IMR-90 (cell line): Measurements from ENCODE around the gene ABHD16B. TPM values are rescaled to one million over a fixed set of nuclear protein-coding genes. Genes with fewer than 3 reads are reported as not detected.

Experiments used
- ATAC-seq: fragments of 200-7000 bp; cut with Tn5 transposase; 2 replicates; pipeline ENCODE4 v1.9.1; 2020; ENCODE audit warnings: low read depth, mild to moderate bottlenecking, moderate library complexity
- BruUV-seq: library from RNA; stranded (reverse); fragments of 400-500 nt; replicated peaks from 2 replicates; lab custom pipeline; 2021; lab: Mats Ljungman, UMichigan
- CTCF ChIA-PET: fragments of 300-600 bp; formaldehyde crosslinking; extraction: SDS; loops from one replicate; lab custom pipeline; 2021; ENCODE audit warnings: antibody characterized with exemption; lab: Yijun Ruan, JAX
- POLR2A ChIA-PET: fragments of 300-600 bp; sonication (Branson Sonifier 250); formaldehyde crosslinking; loops from one replicate; lab custom pipeline; 2022; ENCODE audit warnings: antibody characterized with exemption; ENCODE audit not compliant: unreplicated experiment; lab: Charles Lee
- DNase-seq: peaks from one replicate; pipeline ENCODE4 v3.0.0; 2013
- H2AFZ ChIP-seq: replicated peaks from 2 replicates; pipeline ENCODE3; 2013; ENCODE audit warnings: low read length, mild to moderate bottlenecking; ENCODE audit not compliant: poor library complexity
- H2AK5ac ChIP-seq: 2 replicates; pipeline ENCODE4 v1.6.1; 2013; ENCODE audit warnings: low read depth, low read length, inconsistent platforms
- H2AK9ac ChIP-seq: replicated peaks from 2 replicates; pipeline ENCODE3; 2013; ENCODE audit warnings: mild to moderate bottlenecking, low read depth, low read length, moderate library complexity; ENCODE audit not compliant: poor library complexity
- H2BK120ac ChIP-seq: 2 replicates; pipeline ENCODE4 v1.6.1; 2013; ENCODE audit warnings: low read depth, low read length, inconsistent platforms
- H2BK15ac ChIP-seq: 3 replicates; pipeline ENCODE4 v1.6.1; 2013; ENCODE audit warnings: low read depth, low read length, inconsistent platforms
- H2BK20ac ChIP-seq: 2 replicates; pipeline ENCODE4 v1.6.1; 2013; ENCODE audit warnings: low read depth, mild to moderate bottlenecking, inconsistent platforms, low read length, moderate library complexity
- H2BK5ac ChIP-seq: 2 replicates; pipeline ENCODE4 v1.6.1; 2013; ENCODE audit warnings: mild to moderate bottlenecking, low read depth, low read length, inconsistent platforms; ENCODE audit not compliant: poor library complexity, severe bottlenecking
- H3K14ac ChIP-seq: replicated peaks from 2 replicates; pipeline ENCODE4 v1.6.1; 2013; ENCODE audit warnings: low read depth, low read length, inconsistent platforms
- H3K18ac ChIP-seq: 2 replicates; pipeline ENCODE4 v1.6.1; 2013; ENCODE audit warnings: low read depth, low read length, control low read depth
- H3K23ac ChIP-seq: 2 replicates; pipeline ENCODE4 v1.6.1; 2013; ENCODE audit warnings: low read depth, low read length, inconsistent platforms
- H3K27ac ChIP-seq: 2 replicates; pipeline ENCODE4 v1.5.1; 2013; ENCODE audit warnings: mild to moderate bottlenecking, control low read depth, low read length; ENCODE audit not compliant: insufficient read depth
- H3K27me3 ChIP-seq: 2 replicates; pipeline ENCODE4 v1.6.1; 2013; ENCODE audit warnings: low read length; ENCODE audit not compliant: control insufficient read depth, insufficient read depth
- H3K36me3 ChIP-seq: 2 replicates; pipeline ENCODE4 v1.6.1; 2013; ENCODE audit warnings: low read length, mixed read lengths; ENCODE audit not compliant: control insufficient read depth, insufficient read depth
- H3K4ac ChIP-seq: 2 replicates; pipeline ENCODE4 v1.6.1; 2013; ENCODE audit warnings: low read depth, low read length, inconsistent platforms
- H3K4me1 ChIP-seq: 2 replicates; pipeline ENCODE4 v1.6.1; 2013; ENCODE audit warnings: low read length, mixed read lengths; ENCODE audit not compliant: control insufficient read depth, insufficient read depth
- H3K4me2 ChIP-seq: 2 replicates; pipeline ENCODE4 v1.6.1; 2013; ENCODE audit warnings: low read depth, mild to moderate bottlenecking, control low read depth, low read length, moderate library complexity
- H3K4me3 ChIP-seq: 2 replicates; pipeline ENCODE4 v1.5.1; 2013; ENCODE audit warnings: low read depth, mild to moderate bottlenecking, control low read depth, low read length, moderate library complexity; ENCODE audit not compliant: insufficient read depth
- H3K56ac ChIP-seq: 2 replicates; pipeline ENCODE4 v1.6.1; 2013; ENCODE audit warnings: low read length, inconsistent platforms; ENCODE audit not compliant: insufficient read depth; ENCODE audit errors: extremely low read depth
- H3K79me1 ChIP-seq, 2 experiments: 2 replicates each; pipeline ENCODE4 v1.6.1; 2013; ENCODE audit warnings: low read length in 2 of 2, inconsistent platforms in 1 of 2, low read depth in 1 of 2
- H3K9ac ChIP-seq: 2 replicates; pipeline ENCODE4 v1.6.1; 2013; ENCODE audit warnings: low read depth, low read length, control low read depth
- H3K9me1 ChIP-seq: 2 replicates; pipeline ENCODE4 v1.6.1; 2013; ENCODE audit warnings: low read length, inconsistent platforms; ENCODE audit not compliant: insufficient read depth
- H3K9me3 ChIP-seq: 2 replicates; pipeline ENCODE4 v1.6.1; 2013; ENCODE audit warnings: low read length; ENCODE audit not compliant: control insufficient read depth, insufficient read depth
- H4K20me1 ChIP-seq: 2 replicates; pipeline ENCODE4 v1.6.1; 2013; ENCODE audit warnings: low read length, inconsistent platforms; ENCODE audit not compliant: insufficient read depth
- H4K5ac ChIP-seq: 2 replicates; pipeline ENCODE4 v1.6.1; 2013; ENCODE audit warnings: mild to moderate bottlenecking, low read depth, low read length, control low read depth
- H4K8ac ChIP-seq, 2 experiments: 2 replicates each; pipeline ENCODE4 v1.6.1; 2013; ENCODE audit warnings: low read depth in 2 of 2, low read length in 2 of 2, control low read depth in 1 of 2, inconsistent platforms in 1 of 2
- H4K91ac ChIP-seq: 2 replicates; pipeline ENCODE4 v1.6.1; 2013; ENCODE audit warnings: low read depth, low read length, inconsistent platforms; ENCODE audit not compliant: insufficient read depth
- MAZ ChIP-seq: IDR thresholded peaks from 2 replicates; pipeline ENCODE4 v1.6.1; 2012; ENCODE audit warnings: low read depth, mild to moderate bottlenecking, low read length, improper control_type of control experiment, moderate library complexity, borderline replicate concordance
- RCOR1 ChIP-seq: IDR thresholded peaks from 2 replicates; pipeline ENCODE4 v1.6.1; 2012; ENCODE audit warnings: mild to moderate bottlenecking, low read length, improper control_type of control experiment; ENCODE audit not compliant: insufficient replicate concordance
- WGBS, 2 experiments: methylation state at CpG; one replicate each; pipeline versions ENCODE4 v1.1.5 to v1.1.7; 2013; ENCODE audit warnings: missing lambda C conversion rate in 2 of 2; ENCODE audit not compliant: insufficient read length in 1 of 2; ENCODE audit errors: extremely low coverage in 2 of 2; 5-methylcytosine and 5-hydroxymethylcytosine counted together
- dilution Hi-C: fragments of 300-500 bp; cut with HindIII; formaldehyde crosslinking; loops from one replicate; pipeline ENCODE4 v1.14.3; 2018; ENCODE audit warnings: low sequenced_read_pairs; ENCODE audit not compliant: unreplicated experiment
- in situ Hi-C: fragments of 300-500 bp; cut with MboI; formaldehyde crosslinking; loops from 3 replicates; pipeline ENCODE4 v1.14.3; 2019; ENCODE audit warnings: low sequenced_read_pairs, inconsistent platforms, mixed read lengths
- intact Hi-C: fragments of 100-400 bp; cut with micrococcal nuclease; formaldehyde crosslinking; loops from 2 replicates; pipeline ENCODE4 v1.10.0; 2022
- polyA plus RNA-seq, 3 experiments: library from polyadenylated mRNA; depleted of rRNA; stranded (reverse); fragments of >200 nt; gene quantifications; 2 replicates each; pipeline ENCODE4 v1.2.3, GENCODE V29; 2012; ENCODE audit warnings: low replicate concordance in 1 of 3
- total RNA-seq: library from RNA; depleted of rRNA; stranded (reverse); fragments of >200 nt; gene quantifications from 2 replicates; pipeline ENCODE4 v1.2.3, GENCODE V29; 2012
- TF ChIP-seq, protein P1 (sequence below): conservative IDR thresholded peaks from 2 replicates; pipeline ENCODE4 v1.5.1; 2012; ENCODE audit warnings: mild to moderate bottlenecking, low read depth, low read length, improper control_type of control experiment

Gene ABHD16B
- total and polyA plus RNA-seq, 2 of the 4 experiments (the other 2 are of a cell fraction): 0.05 TPM; not detected in 1

DNA sequence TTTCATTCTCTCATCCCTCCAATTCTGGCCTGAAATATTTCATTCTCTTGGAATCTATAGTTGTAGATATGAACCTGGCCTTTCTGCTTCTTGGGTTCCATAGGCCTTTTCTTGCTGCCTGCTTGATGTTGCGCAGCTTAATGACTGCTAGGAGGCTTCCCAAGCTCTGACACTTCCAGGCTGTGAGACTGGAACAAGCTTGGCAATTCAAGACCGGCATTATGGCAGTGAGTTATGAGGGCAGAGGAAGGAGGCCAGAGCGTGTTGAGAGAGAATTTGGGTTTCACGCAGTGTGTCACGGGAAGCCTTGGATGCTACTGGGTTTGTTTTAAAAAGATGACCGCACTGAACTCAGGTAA, 32.7 kb downstream of the ABHD16B start:
- H3K27me3 ChIP-seq: no peaks in the 10 kb centered on the region
- no peak overlapping the region for H3K4me3 ChIP-seq
- H3K9me1 ChIP-seq: peaks cover 22% of the 10 kb centered on the region
- no peak overlapping the region; the same call in 1 of the 2 replicates for H3K27ac ChIP-seq
- peak overlapping the region; percentile 62; the same call in 1 of the 2 replicates for H2AK5ac ChIP-seq
- H2BK15ac ChIP-seq: no peak overlapping the region
- no peak overlapping the region for H3K18ac ChIP-seq
- BruUV-seq: no TSS peak
- H3K4me1 ChIP-seq: peaks cover 21% of the 10 kb centered on the region
- H4K20me1 ChIP-seq: peaks cover 69% of the 10 kb centered on the region
- peaks cover 43% of the 10 kb centered on the region for H3K36me3 ChIP-seq
- TF ChIP-seq RCOR1 (no peak), MAZ (no peak)
- TF ChIP-seq, protein P1, sequence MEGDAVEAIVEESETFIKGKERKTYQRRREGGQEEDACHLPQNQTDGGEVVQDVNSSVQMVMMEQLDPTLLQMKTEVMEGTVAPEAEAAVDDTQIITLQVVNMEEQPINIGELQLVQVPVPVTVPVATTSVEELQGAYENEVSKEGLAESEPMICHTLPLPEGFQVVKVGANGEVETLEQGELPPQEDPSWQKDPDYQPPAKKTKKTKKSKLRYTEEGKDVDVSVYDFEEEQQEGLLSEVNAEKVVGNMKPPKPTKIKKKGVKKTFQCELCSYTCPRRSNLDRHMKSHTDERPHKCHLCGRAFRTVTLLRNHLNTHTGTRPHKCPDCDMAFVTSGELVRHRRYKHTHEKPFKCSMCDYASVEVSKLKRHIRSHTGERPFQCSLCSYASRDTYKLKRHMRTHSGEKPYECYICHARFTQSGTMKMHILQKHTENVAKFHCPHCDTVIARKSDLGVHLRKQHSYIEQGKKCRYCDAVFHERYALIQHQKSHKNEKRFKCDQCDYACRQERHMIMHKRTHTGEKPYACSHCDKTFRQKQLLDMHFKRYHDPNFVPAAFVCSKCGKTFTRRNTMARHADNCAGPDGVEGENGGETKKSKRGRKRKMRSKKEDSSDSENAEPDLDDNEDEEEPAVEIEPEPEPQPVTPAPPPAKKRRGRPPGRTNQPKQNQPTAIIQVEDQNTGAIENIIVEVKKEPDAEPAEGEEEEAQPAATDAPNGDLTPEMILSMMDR: no peak
- no peaks in the 10 kb centered on the region for H3K9me3 ChIP-seq
- CTCF ChIA-PET: no interaction called here
- ATAC-seq (no peak), DNase-seq (no peak)
- H3K79me1 ChIP-seq: peaks cover 11 to 63% of the 10 kb centered on the region in 2 experiments
- dilution Hi-C loops (no loop called here), intact Hi-C loops (no loop called here), in situ Hi-C loops (no loop called here)
- 35% methylated on average over 5 of the region's 6 CpGs; no CpG with 5 or more reads in 1 of the 2 experiments for WGBS, 2 experiments
- no peak overlapping the region for H3K56ac ChIP-seq
- H3K14ac ChIP-seq: peak overlapping the region; percentile 58; the same call in 1 of the 2 replicates
- peak overlapping the region in 1 of 2 experiments; percentile 38; a peak in 2 of 4 replicates for H4K8ac ChIP-seq
- peak overlapping the region; percentile 93 for H2AFZ ChIP-seq
- H4K91ac ChIP-seq: no peak overlapping the region
- H2BK120ac ChIP-seq: no peak overlapping the region
- peak overlapping the region; percentile 94 for H3K4me2 ChIP-seq
- H2BK5ac ChIP-seq: no peak overlapping the region
- no peak overlapping the region for H3K9ac ChIP-seq
- H4K5ac ChIP-seq: no peak overlapping the region
- POLR2A ChIA-PET: no interaction called here
- H2AK9ac ChIP-seq: no peak overlapping the region
- H3K23ac ChIP-seq: peak overlapping the region; percentile 72
- H2BK20ac ChIP-seq: no peak overlapping the region
- peak overlapping the region; percentile 6; the same call in 1 of the 2 replicates for H3K4ac ChIP-seq
